IPS-18c (cell line): Measurements from ENCODE around the gene WAS.
"Not testable (repeated sequence)": the region's sequence is repeated elsewhere in the genome, so short reads cannot be mapped to it uniquely, and the experiment has no call there.

Experiments used
- H3K4me3 ChIP-seq: 2 replicates; pipeline ENCODE4 v1.7.0; 2013; ENCODE audit warnings: low read depth, mild to moderate bottlenecking, low read length, moderate library complexity; ENCODE audit not compliant: insufficient read depth
- H3K9me3 ChIP-seq: one replicate; pipeline ENCODE4 v1.6.1; 2013; ENCODE audit warnings: mild to moderate bottlenecking, low read length, moderate library complexity; ENCODE audit not compliant: control insufficient read depth, insufficient read depth

The WAS gene

DNA sequence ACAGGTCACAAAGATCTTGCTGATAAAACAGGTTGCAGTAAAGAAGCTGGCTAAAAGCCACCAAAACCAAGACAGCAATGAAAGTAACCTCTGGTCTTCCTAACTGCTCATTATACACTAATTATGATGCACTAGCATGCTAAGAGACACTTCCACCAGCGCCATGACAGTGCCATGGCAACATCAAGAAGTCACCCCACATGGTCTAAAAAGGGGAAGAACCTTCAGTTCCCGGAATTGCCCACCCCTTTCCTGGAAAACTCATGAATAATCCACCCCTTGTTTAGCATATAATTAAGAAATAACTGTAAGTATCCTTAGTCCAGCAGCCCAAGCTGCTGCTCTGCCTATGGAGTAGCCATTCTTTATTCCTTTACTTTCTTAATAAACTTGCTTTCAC, 3.1 kb upstream of the WAS start:
- peaks cover 12% of the 10 kb centered on the region for H3K9me3 ChIP-seq
- not testable (repeated sequence) for H3K4me3 ChIP-seq

DNA sequence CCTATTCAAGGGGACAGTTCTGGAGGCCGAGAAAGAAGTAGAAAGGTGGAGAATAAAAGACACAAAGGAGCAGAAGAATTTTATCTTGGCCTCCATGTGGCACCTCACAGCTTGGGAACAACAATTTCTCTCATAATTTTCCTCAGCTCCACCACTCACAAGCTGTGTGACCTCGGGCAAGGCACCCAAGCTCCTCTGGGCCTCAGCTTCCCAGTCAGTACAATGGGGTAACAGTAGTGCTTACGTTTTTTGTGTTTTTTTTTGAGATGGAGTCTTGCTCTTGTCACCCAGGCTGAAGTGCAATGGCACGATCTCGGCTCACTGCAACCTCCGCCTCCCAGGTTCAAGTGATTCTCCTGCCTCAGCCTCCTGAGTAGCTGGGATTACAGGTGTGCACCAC, 2.7 kb upstream of the WAS start:
- not testable (repeated sequence) for H3K4me3 ChIP-seq
- H3K9me3 ChIP-seq: peaks cover 16% of the 10 kb centered on the region

DNA sequence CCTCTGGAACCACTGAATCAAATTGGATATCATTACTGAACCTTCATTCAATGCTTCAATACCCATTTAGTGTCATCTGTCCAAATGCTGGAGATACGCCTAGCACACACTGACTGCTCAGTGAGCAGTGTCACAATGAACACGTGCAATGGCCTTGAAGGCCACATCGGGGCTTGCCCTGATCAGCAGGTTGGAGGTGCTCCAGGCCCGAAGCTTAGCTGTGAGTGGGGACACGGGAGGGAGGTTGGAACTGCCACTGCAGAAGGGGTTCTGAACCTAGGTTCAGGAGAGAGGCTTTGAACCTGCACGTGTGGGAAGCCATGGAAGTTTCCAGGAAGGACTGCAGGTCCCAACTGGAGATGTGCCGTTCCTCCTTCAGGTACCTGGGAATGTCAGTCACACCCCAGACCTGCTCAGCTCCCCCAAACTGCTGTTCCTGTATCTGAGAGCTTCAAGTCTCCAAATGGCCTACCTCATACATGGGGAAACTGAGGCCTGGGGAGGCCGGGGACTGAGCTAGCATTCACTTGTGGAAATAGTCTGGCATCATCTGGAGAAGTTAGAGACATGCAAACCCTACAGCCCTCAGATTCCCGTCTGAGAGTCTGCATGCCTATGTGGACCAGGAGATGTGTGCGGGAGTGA, 1.9 kb upstream of the WAS start:
- peaks cover 15% of the 10 kb centered on the region for H3K9me3 ChIP-seq

DNA sequence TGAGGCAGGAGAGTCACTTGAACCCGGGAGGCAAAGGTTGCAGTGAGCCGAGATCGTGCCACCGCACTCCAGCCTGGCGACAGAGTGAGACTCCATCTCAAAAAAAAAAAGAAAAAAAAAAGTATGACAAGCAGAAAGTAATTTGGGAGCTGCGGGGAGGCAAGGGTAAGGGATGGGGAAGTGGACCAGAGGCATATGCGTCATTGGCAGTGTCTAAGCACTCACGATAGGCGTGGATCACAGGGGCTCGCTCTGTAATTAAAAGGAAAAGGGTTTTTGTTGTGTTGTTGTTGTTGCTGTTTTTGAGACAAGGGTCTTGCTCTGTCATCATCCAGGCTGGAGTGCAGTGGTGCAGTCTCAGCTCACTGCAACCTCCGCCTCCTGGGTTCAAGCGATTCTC, 804 bp upstream of the WAS start:
- peaks cover 15% of the 10 kb centered on the region for H3K9me3 ChIP-seq
- H3K4me3 ChIP-seq: not testable (repeated sequence)

More for the DNA sequence above, 1.9 kb upstream of the WAS start:
- H3K4me3 ChIP-seq: no peak overlapping the region

DNA sequence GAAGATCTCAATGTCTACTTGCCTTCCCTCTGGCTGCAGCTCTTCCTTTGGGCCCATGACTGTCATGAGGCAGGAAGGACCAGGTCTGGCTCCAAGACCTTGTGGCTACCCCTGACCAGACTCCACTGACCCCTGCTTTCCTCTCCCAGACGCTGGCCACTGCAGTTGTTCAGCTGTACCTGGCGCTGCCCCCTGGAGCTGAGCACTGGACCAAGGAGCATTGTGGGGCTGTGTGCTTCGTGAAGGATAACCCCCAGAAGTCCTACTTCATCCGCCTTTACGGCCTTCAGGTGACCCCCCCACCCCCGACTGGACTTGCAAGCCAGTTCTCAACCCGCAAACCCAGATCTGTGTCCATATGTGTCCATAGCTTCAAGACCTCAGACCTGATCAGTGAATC, 535 bp downstream of the WAS start:
- H3K9me3 ChIP-seq: peaks cover 15% of the 10 kb centered on the region
- no peak overlapping the region for H3K4me3 ChIP-seq

DNA sequence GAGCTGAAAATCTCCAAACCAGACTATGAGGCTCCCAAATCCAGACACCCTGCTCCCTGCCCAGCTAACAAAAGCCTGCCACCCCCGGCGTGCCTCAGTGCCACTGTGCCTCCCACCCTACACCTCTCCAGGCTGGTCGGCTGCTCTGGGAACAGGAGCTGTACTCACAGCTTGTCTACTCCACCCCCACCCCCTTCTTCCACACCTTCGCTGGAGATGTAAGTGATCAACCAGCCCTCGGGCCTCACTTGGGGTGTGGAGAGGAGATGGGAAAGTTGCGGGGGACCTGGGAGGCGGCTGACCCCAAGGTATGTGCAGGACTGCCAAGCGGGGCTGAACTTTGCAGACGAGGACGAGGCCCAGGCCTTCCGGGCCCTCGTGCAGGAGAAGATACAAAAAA, 1.8 kb downstream of the WAS start:
- Histone ChIP-seq H3K9me3 (peaks cover 15% of the 10 kb centered on the region), H3K4me3 (no peak overlapping the region)

DNA sequence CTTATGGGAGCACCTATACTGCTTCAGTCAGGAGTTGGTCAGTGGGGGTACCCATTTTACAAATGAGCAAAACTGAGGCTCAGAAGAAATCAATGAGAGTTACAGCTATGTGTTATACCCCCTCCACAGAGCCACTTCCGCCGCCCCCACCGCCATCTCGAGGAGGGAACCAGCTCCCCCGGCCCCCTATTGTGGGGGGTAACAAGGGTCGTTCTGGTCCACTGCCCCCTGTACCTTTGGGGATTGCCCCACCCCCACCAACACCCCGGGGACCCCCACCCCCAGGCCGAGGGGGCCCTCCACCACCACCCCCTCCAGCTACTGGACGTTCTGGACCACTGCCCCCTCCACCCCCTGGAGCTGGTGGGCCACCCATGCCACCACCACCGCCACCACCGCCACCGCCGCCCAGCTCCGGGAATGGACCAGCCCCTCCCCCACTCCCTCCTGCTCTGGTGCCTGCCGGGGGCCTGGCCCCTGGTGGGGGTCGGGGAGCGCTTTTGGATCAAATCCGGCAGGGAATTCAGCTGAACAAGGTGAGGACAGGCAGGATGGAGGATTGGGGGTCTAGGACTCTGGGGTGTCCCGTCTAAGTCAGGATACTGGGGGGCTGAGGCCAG, 5.0 kb downstream of the WAS start:
- H3K9me3 ChIP-seq: peaks cover 16% of the 10 kb centered on the region

DNA sequence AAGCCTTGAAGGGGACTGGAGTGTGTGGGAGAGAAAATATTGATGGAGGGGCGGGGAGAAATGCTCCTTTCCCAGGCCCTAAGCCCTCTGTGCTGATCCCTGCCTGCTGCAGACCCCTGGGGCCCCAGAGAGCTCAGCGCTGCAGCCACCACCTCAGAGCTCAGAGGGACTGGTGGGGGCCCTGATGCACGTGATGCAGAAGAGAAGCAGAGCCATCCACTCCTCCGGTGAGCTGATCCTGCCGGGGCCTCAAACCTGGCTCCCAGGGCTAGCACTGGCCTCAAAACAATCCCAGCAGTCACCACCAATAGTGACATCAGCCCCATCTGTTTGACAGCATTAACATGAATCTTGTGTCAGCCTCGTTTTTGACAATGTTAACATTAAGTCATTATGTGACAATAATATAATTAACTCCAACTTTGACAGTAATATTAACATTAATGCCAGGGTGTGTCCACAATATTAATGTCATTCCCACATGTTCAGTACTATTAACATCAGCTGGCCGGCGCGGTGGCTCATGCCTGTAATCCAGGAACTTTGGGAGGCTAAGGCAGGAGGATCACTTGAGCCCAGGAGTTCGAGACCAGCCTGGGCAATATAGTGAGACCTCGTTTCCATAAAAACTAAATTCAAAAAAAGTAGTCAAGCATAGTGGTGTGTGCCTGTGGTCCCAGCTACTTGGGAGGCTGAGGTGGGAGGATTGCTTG, 5.8 kb downstream of the WAS start:
- Histone ChIP-seq H3K9me3 (peaks cover 15% of the 10 kb centered on the region), H3K4me3 (no peak overlapping the region)

More for the DNA sequence above, 5.0 kb downstream of the WAS start:
- H3K4me3 ChIP-seq: no peak overlapping the region

DNA sequence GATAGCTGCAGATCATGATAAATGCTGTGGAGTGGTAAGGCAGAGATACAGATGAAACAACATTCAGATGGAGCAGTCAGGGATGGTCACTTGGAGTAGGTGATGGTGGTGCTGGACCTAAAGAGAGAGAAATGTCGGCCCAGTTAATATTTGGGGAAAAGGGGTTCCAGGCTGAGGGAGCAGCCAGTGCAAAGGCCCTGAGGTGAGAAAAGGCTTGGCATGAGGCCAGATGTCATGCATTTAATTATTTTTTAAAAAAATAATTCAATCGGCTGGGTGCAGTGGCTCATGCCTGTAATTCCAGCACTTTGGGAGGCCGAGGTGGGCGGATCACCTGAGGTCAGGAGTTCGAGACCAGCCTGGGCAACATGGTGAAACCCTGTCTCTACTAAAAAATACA, 8.1 kb downstream of the WAS start:
- H3K4me3 ChIP-seq: not testable (repeated sequence)
- H3K9me3 ChIP-seq: peaks cover 14% of the 10 kb centered on the region

DNA sequence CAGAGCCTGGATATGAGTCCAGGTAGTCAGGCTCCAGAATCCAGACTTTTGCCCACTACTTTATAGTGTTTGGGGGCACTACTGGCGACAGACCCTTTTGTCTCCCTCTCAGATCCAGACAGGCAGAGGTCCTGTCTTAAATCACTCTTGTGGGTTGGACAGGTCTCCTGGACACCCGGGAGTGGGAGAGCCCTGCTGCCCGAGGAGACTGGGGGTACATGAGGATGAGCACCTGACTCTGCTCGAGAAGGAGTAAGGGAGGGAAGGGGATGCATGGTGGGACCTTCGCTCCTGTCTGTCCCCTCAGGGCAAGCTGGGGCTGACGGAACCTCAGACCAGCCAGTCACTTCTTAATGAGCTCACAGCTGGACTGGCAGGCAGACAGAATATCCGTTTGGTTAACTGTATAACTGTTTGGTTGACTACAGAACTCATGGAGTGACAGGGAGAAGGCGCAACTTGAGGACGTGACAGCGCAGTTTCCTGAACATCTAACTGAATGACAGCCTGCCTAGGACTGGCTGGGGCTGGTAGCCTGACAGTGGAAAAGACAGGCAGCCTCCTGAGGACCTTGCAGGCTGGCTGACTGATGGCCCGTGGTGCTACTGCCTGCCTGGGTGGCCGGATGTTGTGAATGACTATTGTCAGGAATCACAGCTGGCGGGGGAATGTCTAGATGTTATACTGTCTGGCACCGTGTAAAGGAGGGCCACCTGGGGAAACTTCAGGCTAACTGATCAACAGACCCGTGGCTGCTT, 11.4 kb downstream of the WAS start:
- Histone ChIP-seq H3K4me3 (no peak overlapping the region), H3K9me3 (peaks cover 18% of the 10 kb centered on the region)

DNA sequence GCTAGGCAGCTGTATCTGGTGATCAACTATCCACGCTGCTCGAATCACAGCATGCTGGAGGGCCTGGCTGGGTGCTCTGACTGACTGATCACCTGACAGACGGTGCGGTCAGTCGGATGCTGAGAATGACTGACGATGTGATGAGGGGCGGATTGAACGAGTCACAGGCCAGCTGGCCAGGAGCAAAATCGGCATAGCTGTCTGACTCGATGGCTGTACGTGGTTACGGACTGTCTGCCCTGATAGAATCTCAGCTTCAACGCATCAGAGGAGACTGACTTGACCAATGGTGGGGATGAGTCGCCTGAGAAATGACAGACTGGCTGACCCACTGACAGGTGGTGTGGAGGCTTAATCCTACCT, 11.9 kb downstream of the WAS start:
- Histone ChIP-seq H3K4me3 (no peak overlapping the region), H3K9me3 (peaks cover 18% of the 10 kb centered on the region)

DNA sequence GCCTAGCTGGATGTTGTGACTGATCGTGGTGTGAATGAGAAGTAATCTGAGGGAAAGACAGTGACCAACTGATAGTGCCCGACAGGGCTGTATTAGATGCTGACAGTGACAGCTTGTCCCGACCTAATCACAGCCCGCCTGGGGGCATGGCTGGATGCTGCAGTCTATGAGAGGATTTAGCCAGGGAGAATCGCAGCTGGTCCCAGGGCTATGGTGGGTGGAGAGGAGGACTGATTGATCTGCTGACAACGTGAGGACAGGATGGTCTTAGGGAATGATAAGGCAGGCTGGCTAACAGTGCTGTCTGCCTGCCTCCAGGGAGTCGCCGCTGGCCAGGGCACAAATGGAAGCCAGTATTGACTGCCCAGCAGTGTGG, 12.3 kb downstream of the WAS start:
- H3K4me3 ChIP-seq: peak overlapping the region; percentile 66
- H3K9me3 ChIP-seq: peaks cover 18% of the 10 kb centered on the region

DNA sequence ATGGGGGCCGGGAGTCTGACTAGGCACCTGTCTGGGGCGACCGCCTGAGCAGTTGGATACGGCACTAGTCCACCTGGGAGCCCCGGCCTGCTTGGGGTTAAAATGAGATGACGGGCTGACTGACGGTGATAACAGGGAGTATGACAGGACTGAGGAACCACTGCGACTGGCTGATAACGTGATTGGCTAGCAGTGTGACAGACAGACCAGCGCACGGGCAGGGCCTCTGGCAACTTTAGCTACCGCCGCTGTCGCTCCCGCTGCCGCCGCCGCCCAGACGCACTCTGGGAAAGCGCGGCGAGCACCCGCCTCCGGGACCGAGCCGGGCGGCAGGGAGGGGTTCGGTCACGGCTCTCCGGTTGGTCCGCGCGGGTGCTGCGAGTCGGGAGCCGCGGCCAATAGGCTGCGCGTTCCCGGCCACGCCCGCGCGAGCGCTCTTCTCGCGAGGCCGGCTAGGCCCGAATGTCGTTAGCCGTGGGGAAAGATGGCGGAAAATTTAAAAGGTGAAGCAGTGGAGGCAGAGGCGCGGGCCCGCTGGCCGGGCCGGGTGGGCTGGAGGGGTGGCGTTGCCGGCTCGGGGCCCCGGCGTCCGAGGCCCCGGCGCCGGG, 12.8 kb downstream of the WAS start, which contains the start of gene SUV39H1:
Gene SUV39H1 (plus strand): TSS at position 434 of the 608 bp plus-strand sequence. CDS start 51 bp downstream, at position 485.
- H3K9me3 ChIP-seq: peaks cover 18% of the 10 kb centered on the region
- H3K4me3 ChIP-seq: peak within 1 kb of the TSS; percentile 66

DNA sequence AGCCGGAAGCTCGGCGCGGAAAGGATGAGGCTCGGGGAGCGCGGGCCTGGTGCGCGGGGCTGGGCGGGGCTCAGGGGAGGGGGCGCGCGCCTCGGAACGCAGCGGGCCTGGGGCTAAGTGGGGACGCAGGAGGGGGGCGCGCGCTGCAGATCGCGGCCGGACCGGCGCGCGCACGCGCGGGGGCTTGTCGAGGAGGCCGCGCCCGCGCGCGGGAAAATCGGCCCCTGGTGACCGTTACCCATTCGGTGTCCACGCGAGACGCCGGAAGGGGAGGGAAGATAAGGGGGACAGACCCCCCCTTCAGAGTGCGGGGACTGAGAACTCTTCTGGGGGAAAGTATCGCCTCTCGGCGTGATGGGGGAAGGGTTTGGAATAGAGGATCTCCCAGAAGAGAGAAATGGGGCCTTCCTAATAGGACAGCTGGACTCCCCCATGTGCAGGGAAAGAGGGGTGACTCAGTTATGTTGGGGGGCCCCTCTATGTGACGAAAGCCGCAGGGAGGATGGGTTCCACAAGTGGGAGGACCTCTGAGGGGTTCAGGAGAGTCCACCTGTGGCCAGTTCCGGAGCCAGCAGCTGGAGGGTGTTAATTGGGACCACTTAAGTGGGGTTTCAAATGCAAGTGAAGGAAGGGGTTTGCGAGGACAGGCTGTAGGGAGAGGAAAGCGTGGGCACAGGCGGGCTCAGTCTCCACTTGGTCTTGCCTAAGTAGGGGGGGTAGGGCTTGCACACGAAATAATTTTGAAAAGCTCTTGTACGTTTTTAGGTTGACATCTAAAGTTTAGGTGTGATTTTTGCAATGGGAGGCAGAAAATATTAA, 13.5 kb downstream of the WAS start:
- H3K9me3 ChIP-seq: peaks cover 18% of the 10 kb centered on the region
- H3K4me3 ChIP-seq: peak overlapping the region; percentile 66

DNA sequence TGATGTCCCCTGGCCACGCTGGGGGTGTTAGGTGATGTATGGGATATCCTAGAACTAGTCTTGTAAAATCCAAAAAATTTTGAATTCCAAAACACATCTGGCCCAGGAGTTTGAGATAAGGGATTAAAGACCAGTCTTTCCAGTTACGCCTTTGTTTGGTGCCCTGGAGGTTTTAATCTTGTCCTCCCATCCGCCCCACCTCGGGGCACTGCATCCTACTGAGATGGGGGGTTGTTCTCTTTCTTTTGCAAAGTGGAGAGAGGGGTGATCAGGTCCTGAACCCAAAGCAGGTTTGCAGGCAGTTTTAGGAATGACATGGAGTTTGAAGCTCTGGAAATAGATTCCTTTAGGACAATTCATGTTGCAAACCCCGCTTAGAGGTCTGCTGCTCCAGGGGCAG, 14.7 kb downstream of the WAS start:
- Histone ChIP-seq H3K4me3 (peak overlapping the region; percentile 9; the same call in 1 of the 2 replicates), H3K9me3 (peaks cover 18% of the 10 kb centered on the region)

DNA sequence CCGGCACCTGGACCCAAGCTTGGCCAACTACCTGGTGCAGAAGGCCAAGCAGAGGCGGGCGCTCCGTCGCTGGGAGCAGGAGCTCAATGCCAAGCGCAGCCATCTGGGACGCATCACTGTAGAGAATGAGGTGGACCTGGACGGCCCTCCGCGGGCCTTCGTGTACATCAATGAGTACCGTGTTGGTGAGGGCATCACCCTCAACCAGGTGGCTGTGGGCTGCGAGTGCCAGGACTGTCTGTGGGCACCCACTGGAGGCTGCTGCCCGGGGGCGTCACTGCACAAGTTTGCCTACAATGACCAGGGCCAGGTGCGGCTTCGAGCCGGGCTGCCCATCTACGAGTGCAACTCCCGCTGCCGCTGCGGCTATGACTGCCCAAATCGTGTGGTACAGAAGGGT, 16.6 kb downstream of the WAS start:
- no peak overlapping the region; the same call in 1 of the 2 replicates for H3K4me3 ChIP-seq
- peaks cover 10% of the 10 kb centered on the region for H3K9me3 ChIP-seq
